GM21529 (cell line): ENCODE measurements around the gene ANKRD13D.
A peak's percentile ranks its signal among the peaks of the same experiment; 100 is the strongest.
"Not testable (repeated sequence)": the region's sequence is repeated elsewhere in the genome, so short reads cannot be mapped to it uniquely, and the experiment has no call there.

Experiments used
- ATAC-seq: cut with Tn5 transposase; IDR thresholded peaks from one replicate; pipeline ENCODE4 v1.9.1; 2021; ENCODE audit not compliant: unreplicated experiment

ANKRD13D gene

DNA sequence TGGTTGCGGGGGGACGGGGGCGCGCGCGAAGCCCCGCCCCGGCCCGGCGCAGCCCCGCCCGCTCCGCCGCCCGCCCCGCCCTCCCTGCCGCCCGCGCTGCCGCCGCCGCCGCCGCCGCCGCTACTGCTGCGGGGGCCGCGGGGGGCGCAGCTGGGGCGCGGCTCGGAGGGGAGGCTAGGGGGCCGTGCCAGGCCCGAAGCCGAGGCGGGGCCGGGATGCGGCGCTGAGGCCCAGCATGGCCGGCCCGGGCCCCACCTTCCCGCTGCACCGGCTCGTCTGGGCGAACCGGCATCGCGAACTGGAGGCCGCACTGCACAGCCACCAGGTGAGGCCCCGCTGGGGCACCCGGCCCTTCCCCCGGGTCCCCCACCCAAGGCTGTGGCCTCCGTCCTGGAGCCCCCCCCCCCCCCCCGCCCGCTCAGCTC is at the start of gene ANKRD13D:
Gene ANKRD13D, plus strand, starts transcription at position 78 of the 425 bp plus-strand sequence. Its CDS starts 158 bp downstream, at position 236.
- peak; percentile 1 for ATAC-seq

DNA sequence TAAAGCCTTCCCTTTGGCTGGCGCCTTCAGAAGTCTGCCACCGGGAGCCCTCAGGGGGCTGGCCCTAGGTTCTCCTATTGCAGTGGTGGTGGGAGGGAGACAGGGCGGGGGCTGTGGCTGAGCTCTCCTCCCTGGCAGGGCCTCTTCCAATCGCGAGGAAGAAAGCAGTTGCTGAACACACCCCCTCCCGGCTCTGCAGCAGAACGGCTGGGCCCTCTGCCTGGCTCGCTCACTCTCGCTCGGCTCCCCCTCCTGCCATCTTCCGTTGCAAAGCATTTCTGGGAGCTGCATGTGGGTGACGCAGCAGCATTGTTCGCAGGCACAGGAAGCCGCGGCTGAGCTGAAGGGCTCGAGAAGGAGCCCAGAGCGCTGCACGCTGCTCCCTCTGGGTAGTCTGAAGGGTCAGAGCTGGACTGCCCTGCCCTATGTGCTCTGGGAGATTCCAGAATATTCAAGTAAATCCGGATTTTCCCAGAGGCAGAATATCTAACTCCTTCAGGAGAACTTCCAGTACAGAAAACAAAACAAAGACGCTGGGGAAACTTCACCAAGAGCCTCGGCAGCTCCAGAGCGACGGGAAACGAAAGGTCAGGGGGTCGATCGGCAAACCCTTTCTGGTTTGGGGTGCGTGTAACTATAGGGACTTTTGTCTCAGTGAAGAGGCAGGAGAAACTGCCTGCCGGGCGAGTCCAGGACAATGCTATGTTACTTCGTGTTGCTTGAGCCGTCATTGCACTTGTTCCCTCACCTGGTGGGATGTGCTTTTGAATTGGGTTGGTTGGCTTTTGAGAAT is 49.1 kb upstream of the ANKRD13D start:
- ATAC-seq = peak; percentile 88

DNA sequence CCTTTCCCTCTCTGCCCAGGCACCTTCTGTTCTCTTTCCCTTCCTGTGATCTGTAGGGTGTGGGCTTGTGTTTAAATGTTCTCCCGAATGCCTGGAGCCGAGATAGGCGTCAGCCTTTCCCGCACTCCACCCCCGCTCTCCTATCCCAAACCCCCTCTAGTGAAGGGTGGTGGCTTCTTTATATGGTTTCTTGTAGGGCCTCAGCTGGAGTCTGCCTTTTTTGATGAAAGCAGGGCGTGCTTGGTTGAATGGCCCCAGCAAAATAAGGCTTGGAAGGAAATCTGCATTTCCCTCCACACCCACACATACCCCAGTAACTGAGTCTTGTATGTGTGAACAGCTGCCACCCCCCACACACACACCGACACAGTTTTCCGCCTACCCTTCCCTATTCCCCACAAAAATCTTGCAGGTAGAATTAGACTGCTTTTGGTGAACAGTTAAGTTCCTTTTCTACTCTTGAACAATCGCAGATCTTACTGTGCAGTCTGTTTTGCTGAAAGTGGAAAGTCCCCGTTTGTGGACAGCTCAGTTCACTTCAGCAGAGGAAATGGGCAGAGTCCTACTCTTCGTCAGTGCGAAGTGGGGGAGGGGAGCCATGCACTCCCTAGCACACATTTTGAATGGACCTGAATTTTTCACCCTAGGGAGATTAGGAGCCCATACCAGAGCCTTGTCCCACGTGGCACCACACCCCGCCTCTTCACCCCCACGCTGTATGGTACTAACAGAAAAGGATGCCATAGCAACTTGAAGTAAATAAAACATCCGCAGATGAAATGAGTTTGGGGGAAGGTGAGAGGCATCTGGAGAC is 48.3 kb upstream of the ANKRD13D start:
- ATAC-seq = peak; percentile 26

DNA sequence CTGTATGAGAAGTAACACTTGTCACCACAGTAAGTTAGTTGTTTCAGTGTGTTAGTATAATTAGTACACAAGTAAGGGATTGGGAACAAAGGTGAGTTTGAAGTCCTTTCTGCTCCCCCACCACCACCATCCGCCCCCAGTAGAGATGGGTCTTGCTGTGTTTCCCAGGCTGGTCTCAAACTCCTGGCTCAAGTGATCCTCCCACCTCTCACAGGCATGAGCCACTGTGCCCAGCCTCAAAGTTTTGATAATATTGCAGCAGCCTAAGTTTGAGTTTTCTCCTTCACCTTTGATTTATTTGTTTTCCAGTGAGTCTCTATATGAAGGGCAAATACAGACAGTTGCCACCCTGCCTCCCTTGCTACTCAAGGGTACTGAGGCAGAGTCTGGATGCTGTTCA is 46.6 kb upstream of the ANKRD13D start:
- no peak for ATAC-seq

DNA sequence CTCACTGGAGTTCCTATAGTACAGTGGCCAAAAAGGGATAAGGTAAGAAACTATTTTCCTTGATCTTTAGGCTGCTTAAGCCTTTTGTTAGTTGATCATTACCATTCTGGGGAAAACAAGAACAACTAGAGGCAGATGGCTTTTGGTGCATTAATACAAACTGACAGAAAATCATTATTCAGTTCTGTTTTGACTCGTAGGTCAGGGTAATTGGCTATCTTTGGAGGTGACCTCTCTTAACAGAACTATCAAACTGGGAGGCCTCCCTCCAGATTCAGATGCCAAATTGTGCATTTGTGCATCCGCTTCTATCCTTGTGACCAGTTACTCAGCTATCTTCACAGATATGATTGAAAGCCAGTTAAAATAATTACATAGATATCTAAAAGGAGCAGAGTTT is 46.1 kb upstream of the ANKRD13D start:
- no peak for ATAC-seq

DNA sequence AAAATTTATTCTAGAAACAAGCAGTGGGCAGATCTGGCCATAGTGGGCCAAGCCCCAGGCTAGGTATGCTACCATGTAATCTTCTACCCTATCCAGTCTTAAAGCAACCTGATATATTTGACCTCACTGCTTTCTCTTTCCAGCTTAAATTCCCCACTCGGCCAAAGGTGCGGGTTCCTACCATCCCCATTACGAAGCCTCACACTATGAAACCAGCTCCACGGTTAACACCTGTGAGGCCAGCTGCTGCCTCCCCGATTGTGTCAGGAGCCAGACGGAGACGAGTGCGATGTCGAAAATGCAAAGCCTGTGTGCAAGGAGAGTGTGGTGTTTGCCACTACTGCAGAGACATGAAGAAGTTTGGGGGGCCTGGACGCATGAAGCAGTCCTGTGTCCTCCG is 44.1 kb upstream of the ANKRD13D start:
- no peak for ATAC-seq

DNA sequence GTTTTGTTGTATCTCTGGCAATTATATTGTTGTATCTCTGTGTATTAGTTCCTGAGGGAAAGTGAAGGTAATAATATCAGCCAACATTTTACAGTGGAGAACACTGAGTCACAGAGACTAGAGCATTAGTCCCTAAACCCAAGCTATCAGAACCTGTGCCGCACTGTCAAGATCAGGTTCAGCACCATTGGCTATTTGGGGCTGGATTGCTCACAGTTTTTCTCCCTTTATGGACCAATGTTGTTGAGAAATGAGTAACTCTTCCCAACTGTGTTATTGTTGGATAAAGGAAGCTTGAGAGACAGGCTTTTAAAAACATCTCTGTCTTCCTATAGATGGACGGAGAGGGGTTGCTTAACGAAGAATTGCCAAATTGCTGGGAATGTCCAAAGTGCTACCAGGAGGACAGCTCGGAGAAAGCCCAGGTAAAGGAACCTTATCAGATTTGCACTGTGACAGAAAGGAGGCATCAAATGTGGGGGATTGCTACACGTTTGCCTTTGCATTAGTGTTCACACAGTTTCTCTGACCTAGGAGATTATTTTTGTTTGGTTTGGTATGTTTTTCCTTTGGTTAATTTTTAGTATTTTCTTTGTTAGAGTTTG is 41.1 kb upstream of the ANKRD13D start:
- ATAC-seq = no peak

DNA sequence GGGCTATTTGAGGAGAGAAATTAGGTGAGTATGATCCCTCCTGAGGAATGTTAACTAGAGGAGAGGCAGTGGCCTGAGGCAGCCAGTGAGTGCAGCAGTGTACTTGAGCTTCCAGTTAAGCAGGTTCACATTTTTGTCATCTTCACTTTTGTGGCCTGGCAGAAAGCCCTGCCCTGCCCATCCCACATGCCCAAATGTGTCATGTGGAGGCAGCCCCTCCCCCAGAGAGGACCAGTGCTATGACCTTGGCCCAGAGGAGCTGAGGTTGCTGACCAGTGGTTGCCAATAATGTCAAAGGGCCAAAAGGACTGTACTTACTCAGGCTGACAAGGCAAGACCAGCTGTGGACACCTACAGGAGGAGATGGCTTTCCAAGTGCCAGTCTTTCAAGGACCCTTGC is 40.5 kb upstream of the ANKRD13D start:
- ATAC-seq = no peak

DNA sequence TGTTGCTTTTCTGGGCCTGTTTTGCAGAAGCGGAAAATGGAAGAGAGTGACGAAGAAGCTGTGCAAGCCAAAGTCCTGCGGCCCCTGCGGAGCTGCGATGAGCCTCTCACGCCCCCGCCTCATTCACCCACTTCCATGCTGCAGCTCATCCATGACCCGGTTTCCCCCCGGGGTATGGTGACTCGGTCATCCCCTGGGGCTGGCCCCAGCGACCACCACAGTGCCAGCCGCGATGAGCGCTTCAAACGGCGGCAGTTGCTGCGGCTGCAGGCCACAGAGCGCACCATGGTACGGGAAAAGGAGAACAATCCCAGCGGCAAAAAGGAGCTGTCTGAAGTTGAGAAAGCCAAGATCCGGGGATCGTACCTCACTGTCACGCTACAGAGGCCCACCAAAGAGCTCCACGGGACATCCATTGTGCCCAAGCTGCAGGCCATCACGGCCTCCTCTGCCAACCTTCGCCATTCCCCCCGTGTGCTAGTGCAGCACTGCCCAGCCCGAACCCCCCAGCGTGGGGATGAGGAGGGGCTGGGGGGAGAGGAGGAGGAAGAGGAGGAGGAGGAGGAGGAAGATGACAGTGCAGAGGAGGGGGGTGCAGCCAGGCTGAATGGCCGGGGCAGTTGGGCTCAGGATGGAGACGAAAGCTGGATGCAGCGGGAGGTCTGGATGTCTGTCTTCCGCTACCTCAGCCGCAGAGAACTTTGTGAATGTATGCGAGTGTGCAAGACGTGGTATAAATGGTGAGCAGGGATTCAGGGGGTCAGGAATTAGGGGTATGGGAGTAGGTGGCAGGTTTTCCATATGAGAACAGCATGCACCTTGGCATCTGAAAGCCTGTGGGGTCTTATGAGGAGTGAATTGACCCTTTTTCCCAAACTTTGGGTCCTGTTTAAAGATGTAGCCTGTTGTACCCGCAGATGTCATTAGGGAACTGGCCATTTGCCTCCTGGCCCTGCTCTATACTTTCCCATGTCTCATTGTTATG is 38.8 kb upstream of the ANKRD13D start:
- ATAC-seq = no peak

DNA sequence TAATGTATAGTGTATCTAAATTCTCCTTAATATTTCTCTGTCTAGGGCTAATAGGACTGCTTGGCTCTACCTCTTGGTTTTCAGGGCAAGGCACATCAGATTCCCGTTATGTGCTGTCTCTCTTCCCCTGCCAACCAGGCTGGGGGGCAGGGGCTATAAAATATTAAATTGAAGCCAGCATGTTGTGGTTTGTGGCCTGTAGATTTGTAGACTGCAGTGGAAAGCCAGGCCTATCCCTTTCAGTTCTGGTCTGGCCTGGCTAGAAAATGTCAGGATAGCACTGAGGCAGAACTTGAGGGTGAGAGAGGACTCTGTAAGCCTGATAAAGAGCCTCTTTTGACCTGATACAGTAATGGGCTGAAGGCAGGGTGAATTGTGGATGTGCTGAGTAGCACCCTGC is 37.3 kb upstream of the ANKRD13D start:
- ATAC-seq = no peak

DNA sequence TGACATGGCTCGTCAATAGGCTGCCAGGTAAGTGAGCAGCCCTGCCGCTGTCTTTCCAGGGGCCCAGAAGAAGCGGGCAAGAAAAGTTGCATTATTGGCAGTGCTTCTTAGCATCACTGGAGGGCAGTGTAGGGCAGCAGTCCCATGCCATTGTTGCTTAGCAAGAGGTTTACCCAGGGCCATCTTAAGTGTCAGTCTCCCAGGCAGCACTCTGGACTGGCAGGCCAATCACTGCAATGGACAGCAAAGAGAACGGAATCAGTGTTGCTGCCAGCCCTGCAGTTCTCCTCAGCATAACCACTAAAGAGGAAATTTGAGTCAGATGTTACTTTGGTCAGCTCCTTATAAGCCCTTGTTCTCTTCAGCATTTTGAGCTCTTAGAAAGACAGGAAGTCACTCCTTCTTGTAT is 36.3 kb upstream of the ANKRD13D start:
- ATAC-seq = no peak

DNA sequence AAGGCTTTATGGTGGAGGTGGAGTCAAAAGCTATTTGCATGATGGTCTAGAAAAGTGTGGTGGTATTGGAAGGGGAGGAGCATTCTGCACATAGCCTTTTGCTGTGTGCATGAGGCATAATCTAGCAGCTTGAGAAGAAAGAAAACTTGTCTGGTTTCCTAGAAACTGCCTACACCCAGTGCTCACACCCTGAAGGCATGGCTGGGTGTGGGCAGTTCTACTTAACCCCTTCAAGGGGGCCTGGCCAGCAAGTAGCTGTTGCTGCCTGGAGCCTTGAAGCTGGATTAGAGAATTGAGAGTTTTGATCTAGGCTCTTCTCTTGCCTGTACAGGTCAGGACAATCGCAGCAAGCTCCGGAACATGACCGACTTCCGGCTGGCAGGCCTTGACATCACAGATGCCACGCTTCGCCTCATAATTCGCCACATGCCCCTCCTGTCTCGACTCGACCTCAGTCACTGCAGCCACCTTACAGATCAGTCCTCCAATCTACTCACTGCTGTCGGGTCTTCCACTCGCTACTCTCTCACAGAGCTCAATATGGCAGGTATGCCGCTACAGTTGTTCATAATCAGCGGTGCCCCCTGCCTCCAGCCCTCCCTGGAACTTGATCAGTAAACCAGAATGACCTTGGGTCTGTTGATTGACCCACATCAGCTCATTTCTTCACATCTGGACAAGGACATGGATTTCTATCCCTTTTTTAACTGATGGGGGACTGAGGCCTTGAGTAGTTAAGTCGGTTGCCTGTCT is 35.1 kb upstream of the ANKRD13D start:
- ATAC-seq = no peak

DNA sequence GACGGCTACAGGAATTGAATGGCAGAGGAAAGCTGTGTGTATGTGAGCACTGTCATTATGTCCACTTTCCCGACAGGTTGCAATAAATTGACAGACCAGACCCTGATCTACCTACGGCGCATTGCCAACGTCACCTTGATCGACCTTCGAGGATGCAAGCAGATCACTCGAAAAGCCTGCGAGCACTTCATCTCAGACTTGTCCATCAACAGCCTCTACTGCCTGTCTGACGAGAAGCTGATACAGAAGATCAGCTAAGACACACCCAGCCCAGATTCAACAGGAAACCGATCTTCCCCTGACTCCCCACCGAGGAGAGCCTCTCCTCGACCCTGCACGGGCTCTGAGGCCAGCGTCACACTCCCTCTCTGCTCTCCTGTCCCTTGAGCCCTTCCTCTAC is 34.3 kb upstream of the ANKRD13D start:
- no peak for ATAC-seq

DNA sequence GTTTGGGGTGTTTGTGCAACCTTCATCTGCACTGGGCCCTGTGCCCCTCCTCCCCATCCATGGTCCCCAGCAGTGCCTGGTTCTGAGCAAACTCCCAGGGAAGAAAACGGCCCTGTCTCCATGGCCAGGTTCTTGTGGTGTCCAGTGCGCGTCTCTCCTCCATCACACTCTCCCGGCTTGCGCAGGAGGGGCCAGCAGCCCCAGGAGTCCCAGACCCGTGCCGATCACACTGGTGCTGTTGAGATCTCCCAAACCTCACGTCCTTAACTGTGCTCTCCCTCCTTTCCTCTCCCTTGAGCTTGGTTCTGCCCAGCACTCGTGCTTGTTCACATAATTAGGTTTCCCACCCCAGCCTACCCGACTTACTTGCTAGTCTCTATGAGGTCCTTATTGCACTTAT is 33.8 kb upstream of the ANKRD13D start:
- no peak for ATAC-seq

DNA sequence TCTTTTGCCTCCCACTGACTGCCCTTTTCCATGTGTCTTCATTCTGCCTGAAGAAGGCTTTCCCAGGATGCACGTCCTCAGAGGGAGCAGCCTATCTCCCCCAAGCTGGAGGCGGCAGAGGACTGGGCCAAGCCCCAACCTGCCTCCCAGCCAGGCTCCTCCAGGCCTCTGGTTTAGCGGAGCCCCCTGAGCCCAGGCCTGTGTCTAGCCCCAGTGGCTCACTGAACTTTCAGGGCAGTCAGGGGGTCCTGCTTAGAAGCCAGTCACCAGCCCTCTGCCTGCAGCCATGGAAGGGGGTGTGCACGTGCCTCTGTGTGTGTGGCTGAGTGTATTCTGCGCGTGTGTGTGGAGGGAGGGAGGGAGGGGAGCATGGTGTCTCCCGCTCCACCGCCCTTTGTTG is 33.2 kb upstream of the ANKRD13D start:
- no peak for ATAC-seq

DNA sequence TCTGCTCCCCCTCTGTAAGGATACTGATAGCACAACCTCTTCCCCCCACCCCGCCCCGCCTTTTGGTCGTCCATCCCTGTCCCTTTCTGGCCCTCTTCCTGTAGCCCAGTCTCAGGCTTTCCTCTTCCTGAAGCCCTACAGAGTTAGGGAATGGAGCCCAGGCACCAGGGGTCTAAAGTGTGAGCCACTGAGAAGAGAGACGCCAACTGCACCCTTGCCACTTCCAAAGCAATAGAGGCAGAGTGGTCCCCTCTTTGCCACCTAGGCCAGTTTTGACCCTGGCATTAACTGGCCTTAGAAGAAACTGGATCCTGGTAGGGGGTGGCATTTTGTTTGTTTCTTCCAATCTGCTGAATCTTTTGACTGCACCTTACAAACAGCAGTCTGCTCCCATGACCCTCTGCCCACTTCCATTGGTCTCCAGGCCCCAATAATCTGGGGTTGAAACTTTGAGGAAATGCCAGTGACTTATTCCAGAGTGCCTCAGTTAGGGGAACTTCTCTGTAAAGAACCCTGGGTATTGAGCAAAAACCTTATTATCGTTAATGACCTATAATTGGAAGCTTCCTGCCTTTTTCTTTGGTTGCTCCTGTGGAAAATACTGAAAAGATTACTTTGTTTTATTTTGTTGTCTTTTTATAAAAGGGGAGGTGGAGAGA is 32.5 kb upstream of the ANKRD13D start:
- ATAC-seq = no peak

DNA sequence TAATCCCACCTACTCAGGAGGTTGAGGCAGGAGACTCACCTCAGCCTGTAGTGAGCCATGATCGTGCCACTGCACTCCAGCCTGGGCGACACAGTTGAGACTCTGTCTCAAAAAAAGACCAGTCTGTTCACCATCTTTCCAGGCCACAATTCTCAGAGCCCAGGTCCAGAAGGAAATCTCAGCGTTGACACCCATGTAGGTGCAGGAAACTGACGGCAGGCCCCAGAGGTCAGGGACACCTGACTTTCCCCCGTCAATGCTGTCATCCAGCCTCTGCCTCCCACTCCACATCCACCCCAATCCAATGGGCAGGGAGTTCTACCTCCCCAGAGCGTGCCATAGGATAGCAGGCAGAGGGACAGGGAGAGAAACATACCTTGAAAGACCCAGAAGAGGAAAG is 28.7 kb upstream of the ANKRD13D start:
- ATAC-seq = no peak

DNA sequence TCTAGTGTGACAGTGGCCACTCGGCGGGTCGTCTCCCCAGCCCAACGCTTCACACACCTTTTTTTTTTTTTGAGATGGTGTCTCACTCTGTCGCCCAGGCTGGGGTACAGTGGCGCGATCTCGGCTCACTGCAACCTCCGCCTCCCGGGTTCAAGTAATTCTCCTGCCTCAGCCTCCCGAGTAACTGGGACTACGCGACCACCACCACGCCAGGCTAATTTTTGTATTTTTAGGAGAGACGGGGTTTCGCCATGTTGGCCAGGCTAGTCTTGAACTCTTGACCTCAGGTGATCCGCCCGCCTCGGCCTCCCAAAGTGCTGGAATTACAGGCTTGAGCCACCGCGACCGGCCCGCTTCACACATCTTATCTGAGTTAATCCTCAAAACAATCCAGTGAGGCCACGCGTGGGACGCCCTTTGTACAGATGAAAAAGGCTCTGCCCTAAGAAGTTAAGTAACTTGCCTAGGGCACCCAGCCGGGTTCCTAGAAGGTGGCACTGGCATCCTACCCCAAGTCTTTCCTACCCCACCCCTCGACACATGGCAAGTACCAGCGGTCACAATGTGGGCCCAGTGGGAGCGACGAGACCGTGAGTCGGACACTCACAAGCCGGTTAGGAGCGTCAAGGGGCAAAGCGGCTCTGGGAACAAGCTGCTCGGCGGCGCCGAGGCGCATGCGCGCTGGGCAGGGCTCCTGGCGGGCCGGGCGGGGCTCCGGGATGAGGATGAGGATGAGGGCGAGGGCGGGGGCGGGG is 28.0 kb upstream of the ANKRD13D start:
- ATAC-seq = not testable (repeated sequence)

DNA sequence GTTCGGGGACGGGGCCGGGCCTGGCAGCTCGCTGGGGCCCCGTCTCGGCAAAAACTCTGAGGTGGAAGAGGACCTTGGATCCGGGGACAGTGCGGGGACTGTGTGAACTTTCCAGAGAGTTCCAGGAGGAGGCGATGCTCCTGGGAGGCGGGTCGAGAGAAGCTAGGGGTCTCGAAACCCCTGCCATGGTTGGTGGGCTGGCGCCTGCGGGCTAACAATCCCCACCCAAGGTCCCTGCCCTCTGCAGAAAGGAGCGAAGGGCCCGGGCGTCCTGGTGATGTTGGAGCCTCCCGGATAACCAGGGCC is 27.5 kb upstream of the ANKRD13D start:
- ATAC-seq = no peak
